HG03575 (cell line): ENCODE data around the gene SPSB1.

Experiments used
- ATAC-seq: cut with Tn5 transposase; IDR thresholded peaks from one replicate; pipeline ENCODE4 v1.9.1; 2021; ENCODE audit not compliant: unreplicated experiment, insufficient number of reproducible peaks, low FRiP score; ENCODE audit errors: extremely low read depth

Gene SPSB1

DNA sequence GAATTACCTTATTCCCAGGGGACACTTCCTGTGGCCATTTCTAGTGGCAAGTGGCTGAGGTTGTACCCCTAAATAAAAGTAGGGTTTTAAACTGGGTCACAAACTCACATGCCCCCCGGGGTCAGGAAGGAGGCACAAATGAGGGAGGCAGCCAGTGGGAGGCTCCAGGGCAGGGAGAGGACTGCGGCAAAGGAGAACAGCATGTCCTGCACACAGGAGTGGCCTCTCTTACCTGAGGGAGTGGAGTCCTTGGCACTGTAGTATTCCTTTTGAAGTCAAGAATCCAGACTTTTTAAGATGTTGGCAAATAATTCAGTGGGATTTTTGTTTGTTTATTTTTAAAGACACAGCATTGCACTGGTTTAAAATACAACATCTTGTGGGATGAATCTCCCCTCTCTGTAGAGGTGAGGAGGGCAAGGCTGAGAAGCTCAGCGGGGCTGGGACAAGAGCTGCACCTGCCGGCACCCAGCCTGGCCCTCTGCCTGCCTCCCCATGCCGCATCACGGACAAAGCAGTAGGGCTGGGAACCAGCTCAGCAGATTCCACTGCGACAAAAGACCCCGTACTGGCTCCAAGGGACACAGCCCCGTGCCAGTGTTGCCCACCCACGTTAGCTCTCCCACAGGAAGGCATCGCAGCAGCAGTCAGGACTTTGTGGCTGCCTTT, 22.2 kb downstream of the SPSB1 start:
- ATAC-seq, result no peak

DNA sequence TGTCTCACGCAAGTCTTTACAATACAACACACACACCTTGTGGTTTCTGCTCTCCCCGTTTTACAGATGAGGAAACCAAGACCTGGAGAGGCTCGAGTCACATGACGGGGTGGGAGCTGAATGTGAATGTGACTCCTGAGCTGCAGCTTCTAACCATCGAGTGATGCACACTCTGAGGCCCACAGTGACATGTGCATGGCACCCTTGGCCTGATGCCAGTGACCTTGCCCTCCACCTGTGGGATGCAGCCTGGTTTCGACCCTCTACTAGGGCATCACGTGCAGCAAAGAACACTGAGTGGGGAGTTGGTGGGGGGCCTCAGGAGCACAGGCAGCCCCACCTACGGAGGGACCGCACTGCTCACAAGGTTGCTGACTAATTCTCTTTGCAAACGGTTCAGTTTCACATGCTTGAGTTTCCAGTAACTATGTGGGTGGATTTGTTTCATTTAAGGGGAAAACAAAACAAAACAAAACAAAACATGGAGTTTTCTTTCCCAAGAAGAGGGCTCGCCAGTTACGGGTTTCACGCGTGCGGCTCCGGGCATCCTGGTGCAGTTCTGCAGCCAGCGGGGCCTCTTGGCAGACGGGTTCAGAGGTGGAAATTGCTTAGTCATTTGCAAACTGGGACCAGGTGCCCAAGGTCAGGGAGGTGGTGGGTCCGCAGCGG, 22.9 kb downstream of the SPSB1 start:
- ATAC-seq, result no peak

DNA sequence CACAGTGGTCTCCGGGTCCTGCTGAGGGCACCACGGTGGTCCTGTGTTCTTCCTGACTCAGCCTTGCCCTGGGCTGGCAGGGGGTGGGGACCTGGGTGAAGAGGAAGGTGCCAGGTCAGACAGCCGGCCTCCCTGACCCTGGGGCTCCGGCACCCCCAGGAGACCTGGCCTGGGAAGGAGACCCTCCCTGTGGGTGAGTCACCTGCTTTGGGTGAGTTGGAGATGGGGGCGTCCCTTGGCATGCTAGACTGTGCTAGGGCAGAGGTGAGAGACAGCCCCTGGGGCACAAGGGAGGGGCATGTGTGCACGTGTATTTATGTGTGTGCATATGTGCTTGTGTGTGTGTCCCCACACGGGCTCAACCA, 23.4 kb downstream of the SPSB1 start:
- ATAC-seq, result no peak

DNA sequence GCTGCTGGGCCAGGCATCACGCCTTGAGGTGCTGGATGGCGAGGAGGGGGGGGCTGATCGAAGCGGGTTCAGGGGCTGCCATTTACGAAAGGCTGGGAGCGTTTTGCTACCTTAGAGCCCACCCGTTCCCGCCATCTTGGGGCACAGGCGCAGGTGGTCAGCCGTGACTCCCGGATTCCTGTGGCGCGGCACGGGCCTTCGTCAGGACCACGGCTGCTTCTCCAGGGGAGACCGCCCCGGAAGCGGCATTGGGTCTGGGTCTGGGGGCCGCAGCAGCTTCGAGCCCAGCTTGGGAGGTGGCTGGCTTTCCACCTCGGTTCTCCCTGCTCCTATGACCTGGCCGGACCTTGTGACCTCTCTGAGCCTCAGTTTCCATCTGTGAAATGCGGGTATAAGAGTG, 23.8 kb downstream of the SPSB1 start:
- no peak for ATAC-seq

DNA sequence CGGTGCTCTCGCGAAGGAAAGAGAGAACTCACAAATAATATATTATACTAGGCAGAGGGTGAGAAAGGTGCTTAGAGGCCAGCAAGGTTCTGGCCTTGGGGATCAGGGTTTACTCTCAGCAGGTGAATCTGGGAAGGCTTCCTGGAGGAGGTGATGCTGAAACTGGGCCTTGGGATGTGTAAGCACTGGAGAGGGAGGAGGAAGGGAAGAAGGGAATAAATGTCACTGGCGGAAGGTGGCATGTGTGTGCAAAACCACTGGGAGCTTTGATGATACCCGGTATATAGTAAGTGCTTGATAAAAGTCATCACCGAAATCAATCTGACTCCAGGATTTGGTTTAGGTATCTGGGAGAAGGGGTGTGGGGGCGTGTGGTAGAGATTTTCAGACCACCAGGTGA, 24.4 kb downstream of the SPSB1 start:
- ATAC-seq, result no peak

DNA sequence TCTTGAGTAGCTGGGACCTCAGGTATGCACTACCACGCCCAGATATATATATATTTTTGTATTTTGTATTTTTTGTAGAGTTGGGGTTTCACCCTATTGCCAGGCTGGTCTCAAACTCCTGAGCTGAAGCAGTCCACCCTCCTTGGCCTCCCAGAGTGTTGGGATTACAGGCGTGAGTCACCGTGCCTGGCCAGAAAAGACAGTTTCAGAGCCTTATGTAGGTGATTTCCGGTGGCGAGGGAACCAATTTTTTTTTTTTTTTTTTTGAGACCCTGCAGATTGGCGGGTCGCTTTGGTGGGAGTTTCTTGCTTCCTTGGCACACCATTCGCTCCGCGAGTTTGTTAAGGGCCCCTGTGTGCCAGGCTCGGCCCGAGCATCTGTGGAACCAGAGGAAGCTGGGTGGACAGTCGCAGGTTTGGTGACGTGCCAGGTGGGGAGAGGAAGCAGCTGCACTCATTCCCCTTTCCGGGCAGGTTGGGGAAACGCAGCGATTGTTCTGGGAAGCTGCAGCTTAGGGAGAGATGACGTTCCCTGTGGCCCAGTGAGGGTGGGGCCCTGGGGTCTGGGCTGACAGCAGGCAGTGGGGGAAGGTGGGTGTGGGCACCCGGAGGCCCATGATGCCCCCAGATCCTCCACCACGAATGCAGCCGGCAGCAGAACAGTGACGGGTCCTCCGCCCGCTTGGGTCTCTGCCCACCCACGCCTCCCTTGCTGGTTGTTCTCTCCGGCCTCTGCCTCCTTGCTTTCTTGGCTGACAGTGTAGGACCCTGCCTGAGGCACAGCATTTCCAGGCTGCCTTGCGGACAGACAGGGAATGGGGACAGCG, 25.1 kb downstream of the SPSB1 start:
- no peak for ATAC-seq

DNA sequence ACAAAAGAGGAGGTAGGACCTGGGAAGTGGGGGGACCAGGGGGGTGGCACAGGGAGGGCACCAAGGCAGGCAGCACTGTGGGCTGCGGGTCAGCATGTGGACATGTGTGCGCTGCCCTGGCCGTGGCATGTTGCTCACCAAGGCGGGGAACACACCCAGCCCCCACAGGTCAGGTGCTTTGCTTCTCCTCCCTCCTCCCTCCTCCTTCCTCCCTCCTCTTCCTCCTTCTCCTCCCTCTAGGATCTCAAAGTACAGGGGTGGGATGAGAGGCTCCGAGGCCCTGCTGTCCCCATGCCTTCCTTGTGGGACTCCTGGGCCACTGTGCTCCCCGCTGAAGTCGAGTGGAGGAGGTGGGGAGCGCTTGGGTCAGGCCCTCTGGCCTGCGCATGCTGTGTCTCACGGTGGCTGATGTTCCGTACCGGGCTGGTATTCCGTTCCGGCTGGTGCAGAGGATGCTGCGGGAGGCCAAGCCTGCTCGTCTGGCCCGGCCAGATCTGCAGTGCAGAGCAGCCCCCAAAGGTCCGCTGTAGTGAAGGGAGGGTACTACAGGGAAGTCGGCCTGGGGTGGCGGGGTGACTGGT, 26.6 kb downstream of the SPSB1 start:
- ATAC-seq, result no peak

DNA sequence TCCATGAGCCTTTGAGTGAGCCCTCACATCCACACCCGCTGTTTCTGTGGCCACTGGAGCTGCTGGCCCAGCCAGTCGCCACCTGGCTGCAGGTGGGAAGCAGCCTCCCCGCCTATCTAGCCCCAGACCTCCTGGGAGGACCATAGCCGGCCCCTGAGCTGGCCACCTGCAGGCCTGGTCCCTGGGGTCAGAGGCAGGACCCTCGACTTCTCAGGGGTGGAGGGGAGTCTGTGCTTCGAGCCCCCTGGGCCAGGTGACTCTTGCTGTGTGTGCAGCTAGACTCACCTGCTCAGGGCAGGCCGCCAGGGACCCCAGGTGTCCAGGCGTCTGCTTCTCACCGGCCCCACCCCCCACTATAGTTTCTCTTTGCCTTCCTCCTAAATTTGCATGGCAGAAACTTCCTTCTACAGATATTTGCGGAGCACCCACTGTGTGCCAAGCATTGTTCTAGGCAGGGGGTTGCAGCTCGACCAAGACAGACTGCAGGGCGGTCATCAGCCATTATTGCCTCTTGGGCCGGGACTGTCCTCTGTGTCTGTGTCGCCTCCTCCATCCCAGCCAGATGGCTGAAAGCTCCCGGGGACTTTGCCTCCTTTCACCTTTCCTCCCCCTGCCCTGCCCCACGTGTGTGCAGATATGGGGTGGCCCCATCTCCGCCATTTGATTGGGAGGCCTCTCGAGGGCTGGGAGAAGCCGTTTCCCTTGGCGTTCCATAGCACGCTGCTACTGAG, 27.3 kb downstream of the SPSB1 start:
- no peak for ATAC-seq

DNA sequence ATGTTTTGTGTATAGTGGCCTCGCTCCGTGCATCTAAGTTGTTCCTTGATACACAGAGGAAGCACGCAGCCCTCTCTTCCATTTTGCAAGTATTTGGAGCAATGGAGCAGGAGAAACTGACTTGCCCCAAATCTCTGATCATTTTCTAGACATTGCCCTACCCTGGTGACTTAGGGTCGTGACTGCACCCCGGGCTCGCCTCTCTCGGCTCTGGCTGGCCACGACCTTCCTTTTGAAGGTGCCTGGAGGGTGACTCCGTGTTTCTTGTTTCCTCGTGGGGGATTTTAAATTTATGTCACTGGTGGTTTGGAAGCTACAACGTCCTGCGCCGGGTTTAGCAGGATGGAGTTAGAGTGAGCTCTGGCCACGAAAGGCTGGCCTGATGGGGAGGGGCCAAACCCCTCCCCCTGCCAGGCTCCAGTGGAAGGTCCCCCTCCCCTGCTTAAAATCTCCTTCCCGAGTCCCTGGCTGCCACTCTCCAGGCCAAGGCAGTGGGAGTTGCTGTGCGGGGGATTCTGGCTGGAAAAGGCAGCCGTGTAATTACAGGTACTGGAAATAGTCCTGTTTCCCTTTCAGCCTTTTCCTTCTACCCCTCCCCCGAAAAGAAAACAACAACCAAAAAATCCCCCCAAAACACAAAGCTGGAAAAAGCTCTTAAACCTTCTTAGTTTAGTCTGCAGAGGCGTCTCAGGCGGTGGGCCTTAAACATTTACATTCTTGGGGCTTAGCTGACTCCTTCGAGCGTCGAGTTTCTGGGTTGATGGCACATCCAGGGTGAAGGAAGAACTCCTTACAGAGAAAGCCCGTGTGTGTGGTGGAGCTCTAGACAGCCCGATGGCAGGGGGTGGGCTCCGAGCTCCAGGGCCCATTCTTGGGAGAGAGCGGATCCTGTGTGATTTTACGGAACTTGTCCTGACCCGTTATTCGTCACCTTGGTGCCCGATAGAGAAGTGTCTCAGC, 28.1 kb downstream of the SPSB1 start:
- no peak for ATAC-seq

DNA sequence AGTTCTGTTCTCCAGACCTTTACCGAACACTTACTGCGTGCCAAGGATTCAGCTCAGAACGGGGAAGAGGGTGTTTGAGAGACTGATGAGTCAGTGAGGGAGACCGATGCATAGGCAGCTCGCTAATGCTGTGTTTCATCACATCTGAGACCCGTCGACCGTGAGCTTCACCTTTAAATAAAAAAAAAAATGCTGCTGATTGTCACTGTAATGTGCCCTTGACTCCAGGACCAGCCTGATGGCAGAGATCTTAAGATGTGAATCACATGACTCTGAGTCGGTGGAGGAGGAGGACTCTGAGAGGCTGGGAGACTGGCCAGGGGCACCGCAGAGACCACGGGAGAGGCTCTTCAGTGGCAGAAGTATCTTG, 28.8 kb downstream of the SPSB1 start:
- ATAC-seq, result no peak

DNA sequence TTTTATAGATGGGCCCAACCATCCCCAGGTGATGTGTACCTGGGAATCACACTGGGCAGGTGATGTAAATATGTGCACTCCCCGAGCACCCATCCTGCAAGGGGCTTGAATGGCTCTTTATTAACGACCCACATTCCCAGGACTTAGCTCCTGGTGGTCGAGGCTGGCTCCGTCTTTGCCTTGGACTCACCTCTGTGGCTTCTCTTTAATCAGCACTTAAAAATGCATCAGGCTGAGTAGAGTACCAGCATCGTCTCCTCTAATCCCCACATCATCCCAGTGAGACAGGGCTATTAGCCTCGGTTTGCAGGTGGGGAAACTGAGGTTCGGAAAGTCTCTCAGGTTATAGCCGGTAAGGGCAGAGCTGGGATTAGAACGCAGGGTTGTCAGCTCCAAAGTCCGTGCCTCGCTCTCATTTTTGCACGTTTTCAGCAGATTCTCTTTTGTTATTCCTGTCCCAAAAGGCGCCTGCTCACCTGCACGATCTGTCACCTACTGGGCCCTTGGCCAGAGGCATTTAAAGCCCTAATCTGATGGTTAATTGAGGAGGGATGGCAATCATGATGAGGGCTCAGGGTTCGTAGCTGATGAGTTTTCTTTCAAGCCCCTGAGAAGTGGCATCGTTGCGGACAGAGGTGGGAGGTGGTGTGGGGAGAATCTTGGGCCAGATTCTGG, 29.4 kb downstream of the SPSB1 start:
- no peak for ATAC-seq

DNA sequence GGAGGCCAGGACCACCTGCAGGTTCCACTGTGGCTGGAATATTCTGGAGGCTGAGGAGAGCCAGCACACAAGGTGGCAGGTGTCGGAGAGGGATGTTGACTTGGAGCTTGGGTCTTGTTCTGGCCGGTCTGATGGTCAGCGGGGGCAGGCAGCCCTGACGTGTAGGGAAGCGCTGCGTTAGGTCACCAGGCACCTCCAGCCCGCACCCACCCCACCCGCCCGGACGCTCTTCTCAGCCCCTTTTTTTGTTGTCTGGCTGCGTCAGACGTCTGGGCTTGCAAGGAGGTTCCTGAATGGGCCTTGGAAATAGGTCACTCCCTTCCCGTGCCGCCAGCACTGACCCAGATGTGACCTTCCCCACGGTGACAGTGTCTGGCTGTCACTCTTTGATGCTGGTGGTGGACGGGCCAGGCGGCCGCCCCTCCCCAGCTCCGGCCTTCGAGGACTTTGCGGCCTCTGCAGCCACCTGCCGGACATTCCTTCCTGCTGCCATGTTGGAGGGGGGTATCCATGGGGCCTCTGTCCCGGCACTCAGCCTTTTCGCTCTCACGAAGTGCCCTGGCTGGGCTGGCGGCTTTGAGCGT, 30.1 kb downstream of the SPSB1 start:
- ATAC-seq, result no peak

DNA sequence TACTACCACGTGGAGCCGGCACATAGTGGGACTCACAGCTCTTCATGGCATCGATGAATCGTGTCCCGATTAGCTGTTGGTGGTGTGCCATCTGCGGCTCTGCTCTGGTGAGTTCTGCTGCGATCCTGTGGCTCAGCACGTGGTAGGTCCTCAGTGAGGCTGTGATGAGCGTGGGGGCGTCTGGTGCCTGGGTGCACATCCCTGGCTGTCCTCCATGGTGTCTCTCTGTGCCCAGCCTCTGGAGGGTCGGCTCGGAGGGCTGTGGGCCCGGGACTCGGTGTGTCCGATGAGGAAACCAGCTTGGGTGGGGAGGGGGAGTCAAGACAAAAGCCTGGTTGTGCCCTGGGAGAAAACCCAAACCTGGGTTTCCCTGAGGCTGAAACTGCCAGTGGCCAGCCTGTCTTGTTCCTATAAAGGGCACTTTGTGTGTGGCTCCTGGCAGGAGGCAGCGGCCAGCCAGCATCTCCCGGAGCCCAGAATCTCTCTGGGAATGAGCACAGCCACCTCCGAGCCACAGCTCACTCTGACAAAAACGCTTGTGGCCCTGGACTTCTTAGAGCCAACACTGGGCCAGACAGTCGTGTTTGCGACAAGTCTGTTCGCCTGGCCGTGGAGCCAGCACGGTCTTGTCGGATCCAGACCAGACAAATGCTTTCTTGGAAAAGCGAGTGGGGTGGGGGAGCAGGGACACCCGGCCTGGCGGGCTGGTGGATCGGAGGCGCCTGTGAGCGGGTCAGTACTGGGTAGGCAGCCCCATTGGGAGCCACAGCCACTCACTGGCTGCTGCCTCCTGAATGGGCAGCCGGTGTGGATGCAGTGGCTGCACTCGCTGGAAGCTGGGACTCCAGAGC, 31.8 kb downstream of the SPSB1 start:
- ATAC-seq, result no peak

DNA sequence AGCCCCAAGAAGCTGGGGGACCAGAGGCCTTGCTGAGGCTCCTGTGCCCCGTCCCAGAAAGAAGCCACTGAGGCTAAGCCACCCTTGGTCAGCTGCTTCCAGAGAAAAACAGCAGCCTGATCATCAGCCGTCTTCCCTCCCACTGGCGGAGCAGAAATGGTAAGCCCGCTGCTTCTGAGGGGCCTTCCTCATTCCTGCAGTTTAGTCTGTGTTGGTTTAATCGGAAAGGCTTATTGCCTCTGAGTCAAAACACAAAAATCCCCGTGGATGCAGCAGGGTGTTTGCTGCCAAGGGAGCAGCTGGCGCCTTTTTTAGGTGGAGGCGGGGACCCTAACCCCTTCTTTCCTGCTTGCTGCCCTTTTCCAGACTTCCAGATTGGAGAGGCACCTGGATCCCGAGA, 33.9 kb downstream of the SPSB1 start:
- ATAC-seq, result no peak

DNA sequence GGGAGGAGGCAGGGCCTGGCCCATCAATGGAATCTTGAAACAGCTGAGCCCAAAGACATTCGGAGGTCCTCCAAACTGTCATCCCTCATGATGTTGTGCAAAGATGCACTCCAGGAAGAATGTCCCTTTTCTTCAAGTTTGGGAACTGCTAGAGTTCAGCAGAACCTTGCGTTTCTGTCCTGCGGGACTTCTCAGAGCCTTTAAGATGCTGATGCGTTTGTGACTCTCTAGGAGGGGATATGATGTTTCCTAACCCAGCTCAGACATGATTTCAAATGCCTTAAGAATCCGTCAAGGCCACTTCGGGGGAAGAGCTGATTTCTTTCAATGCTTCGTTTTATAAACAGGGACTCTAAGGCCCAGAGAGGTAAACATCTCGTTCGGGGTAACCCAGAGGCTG, 35.5 kb downstream of the SPSB1 start:
- ATAC-seq, result no peak

DNA sequence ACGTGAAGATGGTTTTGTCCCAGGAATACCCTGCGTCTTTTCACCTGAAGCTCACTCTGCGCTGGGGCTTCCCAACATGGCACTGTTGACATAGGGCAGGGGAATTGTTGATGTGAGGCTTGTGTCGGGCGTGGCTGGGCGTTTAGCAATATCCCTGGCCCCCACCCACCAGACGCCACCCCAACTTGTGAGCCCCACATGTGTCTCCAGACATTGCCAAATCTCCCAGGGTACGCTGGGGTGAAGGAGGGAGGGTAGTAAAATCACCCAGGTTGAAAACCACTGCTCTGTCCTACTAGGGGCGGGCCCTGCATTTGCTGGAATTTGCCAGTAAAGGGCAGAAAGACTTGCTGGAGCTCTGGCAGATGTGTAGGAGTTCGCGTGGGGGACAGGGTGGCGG, 36.0 kb downstream of the SPSB1 start:
- no peak for ATAC-seq

DNA sequence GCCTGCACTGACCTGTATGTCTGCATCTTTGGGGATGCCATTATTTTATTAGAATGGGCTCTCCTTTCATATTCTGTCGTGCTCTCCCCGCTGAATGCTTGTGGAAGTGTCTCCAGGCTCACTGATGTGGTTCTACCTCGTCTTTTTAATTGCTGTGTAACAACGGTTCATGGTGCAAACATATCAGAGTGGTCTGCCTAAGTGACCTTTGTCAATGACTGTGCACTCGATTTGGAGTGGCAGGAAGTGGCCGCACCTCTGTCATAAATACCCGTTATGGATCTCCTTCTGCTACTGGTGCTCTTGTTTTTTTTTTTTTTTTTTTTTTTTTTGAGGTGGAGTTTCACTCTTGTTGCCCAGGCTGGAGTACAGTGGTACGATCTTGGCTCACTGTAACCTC, 38.3 kb downstream of the SPSB1 start:
- ATAC-seq, result no peak
